Vagina (tissue), 2 donors: ENCODE data around the gene REV1.

Experiments
- POLR2A ChIP-seq, 2 donors: fragments of 450-650 bp; IDR thresholded peaks; one replicate each; pipeline ENCODE4 v1.6.1; 2017; ENCODE audit warnings: antibody characterized with exemption in 2 of 2, mild to moderate bottlenecking in 2 of 2, moderate library complexity in 2 of 2
- TF ChIP-seq, protein P1 (sequence below), 3 experiments: fragments of 450-650 bp in 2 of 3; fragments of 200-600 bp in 1 of 3; sonication (generic) in 1 of 3; IDR thresholded peaks; one replicate each; pipeline ENCODE4 v1.5.1; 2017 to 2019; ENCODE audit warnings: antibody characterized with exemption in 3 of 3, mild to moderate bottlenecking in 2 of 3, moderate library complexity in 2 of 3

DNA sequence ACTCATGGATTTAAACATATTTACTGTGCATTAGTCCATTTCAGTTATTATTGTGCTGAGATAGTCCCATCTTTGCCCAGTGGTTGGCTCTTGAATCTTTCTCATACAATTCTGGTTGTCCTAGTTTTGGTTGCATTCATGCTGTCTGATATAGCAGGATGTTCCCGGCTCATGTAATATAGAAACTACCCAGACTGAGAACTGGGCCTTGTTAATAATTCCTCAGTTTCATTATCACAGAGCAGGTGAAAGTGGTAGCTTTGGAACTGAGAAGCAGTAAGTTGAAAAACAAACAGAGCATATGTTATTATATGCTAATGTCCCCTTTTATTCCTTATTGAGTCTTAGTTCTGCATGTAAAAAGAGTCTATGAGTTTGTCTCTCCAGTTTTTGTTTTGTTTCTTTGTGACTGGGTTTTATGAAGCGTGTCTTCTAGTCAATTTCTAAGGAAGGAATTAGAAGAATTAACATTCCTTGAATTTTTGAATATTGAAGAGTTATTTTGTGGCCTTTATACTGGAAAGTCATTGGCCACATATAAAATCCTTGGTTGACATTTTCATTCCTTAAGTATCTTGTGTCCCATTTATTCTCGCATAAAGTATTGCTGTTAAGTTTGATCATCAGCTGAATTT is 109.3 kb downstream of the REV1 start:
- TF ChIP-seq, protein P1, sequence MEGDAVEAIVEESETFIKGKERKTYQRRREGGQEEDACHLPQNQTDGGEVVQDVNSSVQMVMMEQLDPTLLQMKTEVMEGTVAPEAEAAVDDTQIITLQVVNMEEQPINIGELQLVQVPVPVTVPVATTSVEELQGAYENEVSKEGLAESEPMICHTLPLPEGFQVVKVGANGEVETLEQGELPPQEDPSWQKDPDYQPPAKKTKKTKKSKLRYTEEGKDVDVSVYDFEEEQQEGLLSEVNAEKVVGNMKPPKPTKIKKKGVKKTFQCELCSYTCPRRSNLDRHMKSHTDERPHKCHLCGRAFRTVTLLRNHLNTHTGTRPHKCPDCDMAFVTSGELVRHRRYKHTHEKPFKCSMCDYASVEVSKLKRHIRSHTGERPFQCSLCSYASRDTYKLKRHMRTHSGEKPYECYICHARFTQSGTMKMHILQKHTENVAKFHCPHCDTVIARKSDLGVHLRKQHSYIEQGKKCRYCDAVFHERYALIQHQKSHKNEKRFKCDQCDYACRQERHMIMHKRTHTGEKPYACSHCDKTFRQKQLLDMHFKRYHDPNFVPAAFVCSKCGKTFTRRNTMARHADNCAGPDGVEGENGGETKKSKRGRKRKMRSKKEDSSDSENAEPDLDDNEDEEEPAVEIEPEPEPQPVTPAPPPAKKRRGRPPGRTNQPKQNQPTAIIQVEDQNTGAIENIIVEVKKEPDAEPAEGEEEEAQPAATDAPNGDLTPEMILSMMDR (IDR thresholded peaks at IDR 0.05): no peak
- TF ChIP-seq POLR2A (IDR thresholded peaks at IDR 0.05): no peak
